ENCODE data around the gene TEX22.

TEX22 gene

DNA sequence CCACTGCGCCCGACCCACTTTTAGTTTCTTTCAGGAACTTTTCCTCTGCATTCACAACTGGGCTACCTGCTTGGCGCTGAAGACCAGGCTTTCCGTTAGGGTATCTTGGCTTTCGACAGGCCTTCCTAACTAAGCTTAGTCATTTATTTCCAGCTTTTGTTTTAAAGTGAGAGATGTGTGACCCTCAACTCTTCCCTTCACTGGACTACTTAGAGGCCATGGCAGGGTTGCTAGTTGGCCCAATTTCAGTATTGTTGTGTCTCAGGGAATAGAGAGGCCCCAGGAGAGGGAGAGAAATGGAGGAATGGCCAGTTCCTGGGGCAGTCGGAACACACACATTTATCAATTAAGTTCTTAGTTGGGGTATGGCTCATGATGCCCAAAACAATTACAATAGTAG lies 31.7 kb downstream of the TEX22 start:
- Histone ChIP-seq H3K27ac (ENCODE audit: low read length) (no peak overlapping the region), H3K9me3 (replicated peaks; ENCODE audit: insufficient read depth, low read length) (no peaks in the 10 kb centered on the region), H3K79me2 (ENCODE audit: low read length) (peaks cover 13% of the 10 kb centered on the region), H3K4me3 (ENCODE audit: low read length) (no peak overlapping the region), H3K27me3 (replicated peaks; ENCODE audit: insufficient read depth, low read length) (no peaks in the 10 kb centered on the region), H3F3A (ENCODE audit: insufficient read depth, low read length) (no peaks in the 10 kb centered on the region), H3K9ac (ENCODE audit: low read length) (no peak overlapping the region), H2AFZ (ENCODE audit: low read length) (no peak overlapping the region), H3K36me3 (replicated peaks; ENCODE audit: insufficient read depth, low read length) (no peaks in the 10 kb centered on the region), H3K4me1 (ENCODE audit: low read length) (no peaks in the 10 kb centered on the region), H3K9me2 (replicated peaks; ENCODE audit: insufficient read depth, low read length) (no peaks in the 10 kb centered on the region), H3K4me2 (ENCODE audit: low read depth, low read length) (no peak overlapping the region), H4K20me1 (ENCODE audit: insufficient read depth, low read length) (no peaks in the 10 kb centered on the region)
- DNase-seq, result no peak
- TF ChIP-seq EZH2phosphoT487 (IDR thresholded peaks at IDR 0.05; ENCODE audit: low read length) (no peak), EZH2 (optimal IDR thresholded peaks at IDR 0.05; ENCODE audit: low read depth, low read length) (no peak)
- TF ChIP-seq, protein P1, sequence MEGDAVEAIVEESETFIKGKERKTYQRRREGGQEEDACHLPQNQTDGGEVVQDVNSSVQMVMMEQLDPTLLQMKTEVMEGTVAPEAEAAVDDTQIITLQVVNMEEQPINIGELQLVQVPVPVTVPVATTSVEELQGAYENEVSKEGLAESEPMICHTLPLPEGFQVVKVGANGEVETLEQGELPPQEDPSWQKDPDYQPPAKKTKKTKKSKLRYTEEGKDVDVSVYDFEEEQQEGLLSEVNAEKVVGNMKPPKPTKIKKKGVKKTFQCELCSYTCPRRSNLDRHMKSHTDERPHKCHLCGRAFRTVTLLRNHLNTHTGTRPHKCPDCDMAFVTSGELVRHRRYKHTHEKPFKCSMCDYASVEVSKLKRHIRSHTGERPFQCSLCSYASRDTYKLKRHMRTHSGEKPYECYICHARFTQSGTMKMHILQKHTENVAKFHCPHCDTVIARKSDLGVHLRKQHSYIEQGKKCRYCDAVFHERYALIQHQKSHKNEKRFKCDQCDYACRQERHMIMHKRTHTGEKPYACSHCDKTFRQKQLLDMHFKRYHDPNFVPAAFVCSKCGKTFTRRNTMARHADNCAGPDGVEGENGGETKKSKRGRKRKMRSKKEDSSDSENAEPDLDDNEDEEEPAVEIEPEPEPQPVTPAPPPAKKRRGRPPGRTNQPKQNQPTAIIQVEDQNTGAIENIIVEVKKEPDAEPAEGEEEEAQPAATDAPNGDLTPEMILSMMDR (IDR thresholded peaks at IDR 0.05; ENCODE audit: low read length), result no peak

DNA sequence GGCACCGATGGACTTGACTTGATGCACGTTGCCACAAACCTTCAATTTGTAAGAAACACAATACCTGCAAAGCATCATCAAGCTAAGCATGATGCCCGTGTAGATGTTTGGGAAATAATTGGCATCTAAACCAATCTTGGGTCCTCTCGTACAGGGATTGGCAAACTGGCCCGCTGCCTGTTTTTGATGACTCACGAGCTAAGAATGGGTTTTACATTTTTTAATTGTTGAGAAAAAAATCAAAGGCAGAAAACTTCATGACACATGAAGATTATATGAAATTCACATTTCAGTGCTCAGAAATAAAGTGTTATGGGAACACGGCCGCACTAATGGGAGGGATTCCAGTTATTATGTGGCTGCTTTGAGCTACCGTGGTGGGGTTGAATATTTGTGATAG lies 32.2 kb downstream of the TEX22 start:
- H4K20me1 ChIP-seq (ENCODE audit: insufficient read depth, low read length), result no peaks in the 10 kb centered on the region
- no peak overlapping the region for H3K27ac ChIP-seq (ENCODE audit: low read length)
- no peaks in the 10 kb centered on the region for H3K4me1 ChIP-seq (ENCODE audit: low read length)
- H3K9me2 ChIP-seq (replicated peaks; ENCODE audit: insufficient read depth, low read length), result no peaks in the 10 kb centered on the region
- peaks cover 18% of the 10 kb centered on the region for H3K79me2 ChIP-seq (ENCODE audit: low read length)
- H3K4me2 ChIP-seq (ENCODE audit: low read depth, low read length), result no peak overlapping the region
- no peaks in the 10 kb centered on the region for H3K27me3 ChIP-seq (replicated peaks; ENCODE audit: insufficient read depth, low read length)
- TF ChIP-seq EZH2 (optimal IDR thresholded peaks at IDR 0.05; ENCODE audit: low read depth, low read length) (no peak), EZH2phosphoT487 (IDR thresholded peaks at IDR 0.05; ENCODE audit: low read length) (no peak)
- TF ChIP-seq, protein P1 (IDR thresholded peaks at IDR 0.05; ENCODE audit: low read length), result no peak
- H3K36me3 ChIP-seq (replicated peaks; ENCODE audit: insufficient read depth, low read length), result no peaks in the 10 kb centered on the region
- no peaks in the 10 kb centered on the region for H3F3A ChIP-seq (ENCODE audit: insufficient read depth, low read length)
- H2AFZ ChIP-seq (ENCODE audit: low read length), result no peak overlapping the region
- no peak for DNase-seq
- H3K9ac ChIP-seq (ENCODE audit: low read length), result no peak overlapping the region
- no peak overlapping the region for H3K4me3 ChIP-seq (ENCODE audit: low read length)
- no peaks in the 10 kb centered on the region for H3K9me3 ChIP-seq (replicated peaks; ENCODE audit: insufficient read depth, low read length)

DNA sequence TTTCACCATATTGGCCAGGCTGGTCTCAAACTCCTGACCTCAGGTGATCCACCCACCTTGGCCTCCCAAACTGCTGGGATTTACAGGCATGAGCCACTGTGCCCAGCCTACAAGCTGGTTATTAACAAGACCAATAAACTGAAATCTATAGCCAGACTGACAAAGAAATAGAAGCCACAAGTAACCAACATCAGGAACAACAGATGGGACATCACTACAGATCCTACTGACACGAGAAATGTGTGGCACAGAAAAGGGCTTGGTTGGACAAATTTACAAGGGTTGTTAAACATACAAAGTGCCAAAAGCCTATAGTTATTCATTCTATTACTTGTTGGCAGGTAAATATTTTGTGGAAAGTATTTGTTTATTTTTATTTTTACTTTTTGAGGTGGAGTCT lies 32.9 kb downstream of the TEX22 start:
- no peak overlapping the region for H2AFZ ChIP-seq (ENCODE audit: low read length)
- no peaks in the 10 kb centered on the region for H3K4me1 ChIP-seq (ENCODE audit: low read length)
- H3K27me3 ChIP-seq (replicated peaks; ENCODE audit: insufficient read depth, low read length), result no peaks in the 10 kb centered on the region
- no peak overlapping the region for H3K9ac ChIP-seq (ENCODE audit: low read length)
- no peak for DNase-seq
- H3K27ac ChIP-seq (ENCODE audit: low read length), result no peak overlapping the region
- H3K9me2 ChIP-seq (replicated peaks; ENCODE audit: insufficient read depth, low read length), result no peaks in the 10 kb centered on the region
- no peak overlapping the region for H3K4me3 ChIP-seq (ENCODE audit: low read length)
- TF ChIP-seq EZH2phosphoT487 (IDR thresholded peaks at IDR 0.05; ENCODE audit: low read length), result no peak
- TF ChIP-seq, protein P1 (IDR thresholded peaks at IDR 0.05; ENCODE audit: low read length), result no peak
- no peak for TF ChIP-seq EZH2 (optimal IDR thresholded peaks at IDR 0.05; ENCODE audit: low read depth, low read length)
- H4K20me1 ChIP-seq (ENCODE audit: insufficient read depth, low read length), result no peaks in the 10 kb centered on the region
- H3K79me2 ChIP-seq (ENCODE audit: low read length), result peaks cover 22% of the 10 kb centered on the region
- no peaks in the 10 kb centered on the region for H3K36me3 ChIP-seq (replicated peaks; ENCODE audit: insufficient read depth, low read length)
- no peaks in the 10 kb centered on the region for H3K9me3 ChIP-seq (replicated peaks; ENCODE audit: insufficient read depth, low read length)
- H3K4me2 ChIP-seq (ENCODE audit: low read depth, low read length), result no peak overlapping the region
- no peaks in the 10 kb centered on the region; the same call in 1 of the 2 replicates for H3F3A ChIP-seq (ENCODE audit: insufficient read depth, low read length)

Measured in MM.1S (cell line).